ENCODE measurements around the gene TRIO. TPM values are rescaled to one million over a fixed set of nuclear protein-coding genes. Genes with fewer than 3 reads are reported as not detected.

Gene TRIO
- total RNA-seq, 1 experiment from 2014 or later, result 136 TPM

- intact Hi-C loops (cut with micrococcal nuclease), result no loop called here
- H3K9me3 Mint-ChIP-seq (ENCODE audit: unreplicated experiment), result no peaks in the 10 kb centered on the region
- H3K4me1 Mint-ChIP-seq (ENCODE audit: insufficient read depth, unreplicated experiment), result no peaks in the 10 kb centered on the region
- ChIA-PET POLR2A (no interaction called here), CTCF (interaction anchor here (0.6 to 5.2 kb wide), 17 partner anchors 8 to 640 kb away, joined by 3 to 56 read pairs (median 4); no protein-coding TSS in a partner anchor)
- H3K4me3 Mint-ChIP-seq (ENCODE audit: unreplicated experiment), result no peak overlapping the region
- DNase-seq (ENCODE audit: unreplicated experiment), result no peak
- H3K27ac Mint-ChIP-seq (ENCODE audit: low read depth, unreplicated experiment), result no peak overlapping the region
- no peak for TF ChIP-seq CTCF (IDR thresholded peaks at IDR 0.05; ENCODE audit: unreplicated experiment)
- BruUV-seq (replicated peaks), result no TSS peak
- H3K36me3 Mint-ChIP-seq (ENCODE audit: insufficient read depth, unreplicated experiment), result peaks cover 74% of the 10 kb centered on the region
- no peaks in the 10 kb centered on the region for H3K27me3 Mint-ChIP-seq (ENCODE audit: insufficient read depth, unreplicated experiment)
Observed at GRCh38 chr5:14362491-14362890, 219.3 kb downstream of the TRIO start.

GRCh38 chr5:14364096-14364495, 221.0 kb downstream of the TRIO start:
- intact Hi-C loops (cut with micrococcal nuclease), result loop anchor here (1.0 kb wide), 1 partner anchor 376 kb away; no protein-coding TSS in a partner anchor
- H3K27ac Mint-ChIP-seq (ENCODE audit: low read depth, unreplicated experiment), result no peak overlapping the region
- peak; percentile 17 for TF ChIP-seq CTCF (IDR thresholded peaks at IDR 0.05; ENCODE audit: unreplicated experiment)
- no peaks in the 10 kb centered on the region for H3K9me3 Mint-ChIP-seq (ENCODE audit: unreplicated experiment)
- no peaks in the 10 kb centered on the region for H3K27me3 Mint-ChIP-seq (ENCODE audit: insufficient read depth, unreplicated experiment)
- ChIA-PET POLR2A (no interaction called here), CTCF (interaction anchor here (0.6 to 5.2 kb wide), 26 partner anchors 9 to 387 kb away, joined by 3 to 56 read pairs (median 4); no protein-coding TSS in a partner anchor)
- H3K36me3 Mint-ChIP-seq (ENCODE audit: insufficient read depth, unreplicated experiment), result peaks cover 76% of the 10 kb centered on the region
- BruUV-seq (replicated peaks), result no TSS peak
- DNase-seq (ENCODE audit: unreplicated experiment), result peak; percentile 5
- H3K4me3 Mint-ChIP-seq (ENCODE audit: unreplicated experiment), result no peak overlapping the region
- no peaks in the 10 kb centered on the region for H3K4me1 Mint-ChIP-seq (ENCODE audit: insufficient read depth, unreplicated experiment)

- TF ChIP-seq CTCF (IDR thresholded peaks at IDR 0.05; ENCODE audit: unreplicated experiment), result peak; percentile 50
- Mint-ChIP-seq H3K4me1 (ENCODE audit: insufficient read depth, unreplicated experiment) (no peaks in the 10 kb centered on the region), H3K9me3 (ENCODE audit: unreplicated experiment) (no peaks in the 10 kb centered on the region), H3K27me3 (ENCODE audit: insufficient read depth, unreplicated experiment) (no peaks in the 10 kb centered on the region), H3K4me3 (ENCODE audit: unreplicated experiment) (no peak overlapping the region), H3K36me3 (ENCODE audit: insufficient read depth, unreplicated experiment) (peaks cover 79% of the 10 kb centered on the region), H3K27ac (ENCODE audit: low read depth, unreplicated experiment) (no peak overlapping the region)
- peak; percentile 53 for DNase-seq (ENCODE audit: unreplicated experiment)
- POLR2A ChIA-PET, result interaction anchor here (0.6 to 1.0 kb wide), 2 partner anchors 163 to 377 kb away, joined by 3 to 4 read pairs; no protein-coding TSS in a partner anchor
- no TSS peak for BruUV-seq (replicated peaks)
- intact Hi-C loops (cut with micrococcal nuclease), result loop anchor here (1.0 kb wide), 1 partner anchor 377 kb away; no protein-coding TSS in a partner anchor
- CTCF ChIA-PET, result interaction anchor here (0.6 to 5.2 kb wide), 31 partner anchors 8 to 1445 kb away, joined by 3 to 56 read pairs (median 4); no protein-coding TSS in a partner anchor
Observed at GRCh38 chr5:14364576-14365472, 221.7 kb downstream of the TRIO start.

- TF ChIP-seq CTCF (IDR thresholded peaks at IDR 0.05; ENCODE audit: unreplicated experiment), result no peak
- Mint-ChIP-seq H3K27ac (ENCODE audit: low read depth, unreplicated experiment) (no peak overlapping the region), H3K4me1 (ENCODE audit: insufficient read depth, unreplicated experiment) (no peaks in the 10 kb centered on the region), H3K27me3 (ENCODE audit: insufficient read depth, unreplicated experiment) (no peaks in the 10 kb centered on the region), H3K36me3 (ENCODE audit: insufficient read depth, unreplicated experiment) (peaks cover 85% of the 10 kb centered on the region), H3K9me3 (ENCODE audit: unreplicated experiment) (no peaks in the 10 kb centered on the region), H3K4me3 (ENCODE audit: unreplicated experiment) (no peak overlapping the region)
- ChIA-PET POLR2A (no interaction called here), CTCF (interaction anchor here (1.0 to 5.2 kb wide), 12 partner anchors 11 to 379 kb away, joined by 3 to 56 read pairs (median 6); no protein-coding TSS in a partner anchor)
- DNase-seq (ENCODE audit: unreplicated experiment), result no peak
- intact Hi-C loops (cut with micrococcal nuclease), result no loop called here
- no TSS peak for BruUV-seq (replicated peaks)
Observed at GRCh38 chr5:14365831-14366430, 222.8 kb downstream of the TRIO start.

Measured in MCF 10A (cell line).